Measurements from ENCODE around the gene KRTAP9-7. TPM values are rescaled to one million over a fixed set of nuclear protein-coding genes. Genes with fewer than 3 reads are reported as not detected.

Gene KRTAP9-7
- total RNA-seq, 5 donors from 2014 or later (not counting 1 experiment from before 2014, with no cell fraction given) = not detected

- WGBS (ENCODE audit: insufficient coverage) = 85% methylated on average over 11 of the region's 11 CpGs
- no peaks in the 10 kb centered on the region for H3K27me3 Mint-ChIP-seq
- CTCF ChIA-PET = interaction anchor here in 1 of 2 donors (0.6 kb wide), 1 partner anchor 49 kb away, joined by 6 read pairs; no protein-coding TSS in a partner anchor
- Histone ChIP-seq H3K4me3 (ENCODE audit: control insufficient read depth in 1 of 2, extremely low read depth in 1 of 2, low read length in 1 of 2) (no peak within 1 kb of the TSS), H3K27ac (ENCODE audit: low read length) (no peak within 1 kb of the TSS), H3K9me3 (no peaks in the 10 kb centered on the region), H3K36me3 (ENCODE audit: control insufficient read depth in 2 of 2, extremely low read depth in 1 of 2, insufficient read depth in 1 of 2, low read length in 1 of 2) (no peaks in the 10 kb centered on the region), H3K4me1 (ENCODE audit: control insufficient read depth in 1 of 2, extremely low read depth in 1 of 2, insufficient read depth in 2 of 2, low read length in 2 of 2) (peaks cover 3 to 14% of the 10 kb centered on the region in 2 experiments), H3K27me3 (replicated peaks in 1 of 2; ENCODE audit: control insufficient read depth in 2 of 2, extremely low read depth in 1 of 2, insufficient read depth in 2 of 2, low read length in 1 of 2) (peaks cover 0 to 7% of the 10 kb centered on the region in 2 experiments)
- DNase-seq (no peak), ATAC-seq (replicated peaks in 1 of 4) (no peak)
- peaks cover 3% of the 10 kb centered on the region for H3K36me3 Mint-ChIP-seq
- H3K27ac Mint-ChIP-seq = no peak within 1 kb of the TSS
- H3K4me1 Mint-ChIP-seq = peaks cover 24 to 34% (median 28%) of the 10 kb centered on the region in 3 donors
- POLR2A ChIA-PET = no interaction called here
- H3K9me3 Mint-ChIP-seq = peaks cover 5 to 9% (median 6%) of the 10 kb centered on the region in 3 donors
- no peak within 1 kb of the TSS for H3K4me3 Mint-ChIP-seq
These were observed 26.7 kb downstream of the KRTAP9-7 start, which contains the start of gene KRTAP29-1 for GRCh38 chr17:41301916-41302901. Gene KRTAP29-1 (minus strand): TSS chr17:41302851. CDS start chr17:41302851, 0 bp downstream.

GRCh38 chr17:41302981-41303380 lies 27.5 kb downstream of the KRTAP9-7 start:
- H3K27ac ChIP-seq (ENCODE audit: low read length) = no peak overlapping the region
- DNase-seq (no peak), ATAC-seq (replicated peaks in 1 of 4) (no peak)
- peaks cover 32 to 42% (median 36%) of the 10 kb centered on the region in 3 donors for H3K4me1 Mint-ChIP-seq
- H3K27me3 Mint-ChIP-seq = no peaks in the 10 kb centered on the region
- H3K27me3 ChIP-seq (replicated peaks in 1 of 2; ENCODE audit: control insufficient read depth in 2 of 2, extremely low read depth in 1 of 2, insufficient read depth in 2 of 2, low read length in 1 of 2) = peaks cover 0 to 7% of the 10 kb centered on the region in 2 experiments
- 93% methylated on average over 3 of the region's 4 CpGs for WGBS (ENCODE audit: insufficient coverage)
- CTCF ChIA-PET = no interaction called here
- no peaks in the 10 kb centered on the region for H3K36me3 ChIP-seq (ENCODE audit: control insufficient read depth in 2 of 2, extremely low read depth in 1 of 2, insufficient read depth in 1 of 2, low read length in 1 of 2)
- H3K4me3 ChIP-seq (ENCODE audit: control insufficient read depth in 1 of 2, extremely low read depth in 1 of 2, low read length in 1 of 2) = no peak overlapping the region
- no peak overlapping the region for H3K4me3 Mint-ChIP-seq
- POLR2A ChIA-PET = no interaction called here
- H3K4me1 ChIP-seq (ENCODE audit: control insufficient read depth in 1 of 2, extremely low read depth in 1 of 2, insufficient read depth in 2 of 2, low read length in 2 of 2) = peaks cover 10 to 22% of the 10 kb centered on the region in 2 experiments
- no peaks in the 10 kb centered on the region for H3K9me3 ChIP-seq
- H3K9me3 Mint-ChIP-seq = peaks cover 5 to 9% (median 6%) of the 10 kb centered on the region in 3 donors
- H3K27ac Mint-ChIP-seq = no peak overlapping the region
- H3K36me3 Mint-ChIP-seq = peaks cover 3% of the 10 kb centered on the region

DNA sequence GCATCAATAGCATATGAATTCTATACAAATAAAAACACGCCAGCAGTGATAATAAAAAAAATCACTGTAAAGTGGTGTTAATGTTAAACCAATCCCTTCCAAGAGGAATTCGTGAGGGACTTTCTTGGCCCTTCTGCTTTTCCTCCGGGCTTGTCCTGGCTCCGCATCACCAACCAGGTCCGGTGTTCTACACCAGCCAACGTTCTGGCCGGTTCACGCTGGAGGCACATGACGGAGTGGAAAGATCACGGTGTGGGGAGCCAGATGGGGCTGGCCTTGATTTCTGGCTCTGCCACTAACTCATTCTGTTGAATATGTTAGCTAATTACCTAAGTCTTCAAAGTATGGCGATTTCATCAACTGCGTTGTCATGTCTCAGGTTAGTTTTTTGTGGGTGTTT lies 28.6 kb downstream of the KRTAP9-7 start:
- Mint-ChIP-seq H3K36me3 (peaks cover 3% of the 10 kb centered on the region), H3K27me3 (no peaks in the 10 kb centered on the region), H3K27ac (no peak overlapping the region), H3K4me1 (peaks cover 43 to 53% (median 47%) of the 10 kb centered on the region in 3 donors), H3K9me3 (peaks cover 5 to 9% (median 6%) of the 10 kb centered on the region in 3 donors), H3K4me3 (no peak overlapping the region)
- H3K4me3 ChIP-seq (ENCODE audit: control insufficient read depth in 1 of 2, extremely low read depth in 1 of 2, low read length in 1 of 2) = no peak overlapping the region
- POLR2A ChIA-PET = no interaction called here
- CTCF ChIA-PET = no interaction called here
- no peaks in the 10 kb centered on the region for H3K36me3 ChIP-seq (ENCODE audit: control insufficient read depth in 2 of 2, extremely low read depth in 1 of 2, insufficient read depth in 1 of 2, low read length in 1 of 2)
- no peaks in the 10 kb centered on the region for H3K27me3 ChIP-seq (replicated peaks in 1 of 2; ENCODE audit: control insufficient read depth in 2 of 2, extremely low read depth in 1 of 2, insufficient read depth in 2 of 2, low read length in 1 of 2)
- ATAC-seq (replicated peaks in 1 of 4) (no peak), DNase-seq (no peak)
- WGBS (ENCODE audit: insufficient coverage) = 88% methylated on average over 9 of the region's 12 CpGs
- no peak overlapping the region for H3K27ac ChIP-seq (ENCODE audit: low read length)
- peaks cover 17 to 33% of the 10 kb centered on the region in 2 experiments for H3K4me1 ChIP-seq (ENCODE audit: control insufficient read depth in 1 of 2, extremely low read depth in 1 of 2, insufficient read depth in 2 of 2, low read length in 2 of 2)
- no peaks in the 10 kb centered on the region for H3K9me3 ChIP-seq

DNA sequence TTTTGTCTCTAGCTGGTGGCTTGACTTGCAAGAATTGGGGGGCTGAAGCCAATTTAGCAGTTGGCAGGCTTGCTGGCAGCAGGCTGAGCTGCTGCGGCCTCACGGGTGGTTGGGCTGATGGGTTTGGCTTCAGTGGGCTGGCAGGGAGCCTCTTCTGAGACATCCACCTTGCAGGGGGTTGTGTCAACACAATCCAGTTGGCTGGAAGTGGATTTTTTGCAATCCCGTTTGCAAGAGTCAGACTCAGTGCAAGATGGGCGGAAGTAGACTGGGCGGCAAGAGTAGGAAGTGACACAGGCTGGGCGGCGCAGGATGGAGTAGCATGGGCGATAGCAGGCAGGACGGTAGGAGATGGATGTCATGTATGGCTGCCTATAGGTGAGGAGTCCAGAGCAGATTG lies 32.1 kb downstream of the KRTAP9-7 start:
- ChIA-PET POLR2A (interaction anchor here (0.5 to 1.6 kb wide), 5 partner anchors 31 to 381 kb away, joined by 3 to 6 read pairs (median 5); no protein-coding TSS in a partner anchor), CTCF (interaction anchor here in 1 of 2 donors (0.6 to 1.7 kb wide), 2 partner anchors 14 to 43 kb away, joined by 3 to 21 read pairs; partner anchors contain the start of gene KRT33A)
- Histone ChIP-seq H3K9me3 (no peaks in the 10 kb centered on the region), H3K4me3 (ENCODE audit: control insufficient read depth in 1 of 2, extremely low read depth in 1 of 2, low read length in 1 of 2) (no peak overlapping the region), H3K36me3 (ENCODE audit: control insufficient read depth in 2 of 2, extremely low read depth in 1 of 2, insufficient read depth in 1 of 2, low read length in 1 of 2) (no peaks in the 10 kb centered on the region), H3K27ac (ENCODE audit: low read length) (peak overlapping the region; percentile 87), H3K27me3 (replicated peaks in 1 of 2; ENCODE audit: control insufficient read depth in 2 of 2, extremely low read depth in 1 of 2, insufficient read depth in 2 of 2, low read length in 1 of 2) (no peaks in the 10 kb centered on the region), H3K4me1 (ENCODE audit: control insufficient read depth in 1 of 2, extremely low read depth in 1 of 2, insufficient read depth in 2 of 2, low read length in 2 of 2) (peaks cover 28 to 50% of the 10 kb centered on the region in 2 experiments)
- Mint-ChIP-seq H3K27ac (peak overlapping the region; percentile 98), H3K27me3 (no peaks in the 10 kb centered on the region), H3K4me1 (peaks cover 61 to 71% (median 64%) of the 10 kb centered on the region in 3 donors), H3K9me3 (peaks cover 0 to 6% (median 0%) of the 10 kb centered on the region in 3 donors), H3K36me3 (peaks cover 4% of the 10 kb centered on the region), H3K4me3 (peak overlapping the region; percentile 8 to 77 (median 71))
- ATAC-seq (replicated peaks in 1 of 4) (no peak), DNase-seq (peak in 1 of 35 experiments; percentile 24)
- WGBS (ENCODE audit: insufficient coverage) = 93% methylated on average over 9 of the region's 9 CpGs

- 2% methylated on average over 10 of the region's 10 CpGs for WGBS (ENCODE audit: insufficient coverage)
- ATAC-seq (replicated peaks in 1 of 4) (peak; percentile 85 to 88 (median 86)), DNase-seq (peak; percentile 67 to 97 (median 86))
- peaks cover 28 to 50% of the 10 kb centered on the region in 2 experiments for H3K4me1 ChIP-seq (ENCODE audit: control insufficient read depth in 1 of 2, extremely low read depth in 1 of 2, insufficient read depth in 2 of 2, low read length in 2 of 2)
- peak overlapping the region; percentile 98 for H3K27ac Mint-ChIP-seq
- H3K4me3 Mint-ChIP-seq = peak overlapping the region; percentile 55 to 77 (median 71)
- no peaks in the 10 kb centered on the region for H3K27me3 ChIP-seq (replicated peaks in 1 of 2; ENCODE audit: control insufficient read depth in 2 of 2, extremely low read depth in 1 of 2, insufficient read depth in 2 of 2, low read length in 1 of 2)
- H3K36me3 Mint-ChIP-seq = peaks cover 4% of the 10 kb centered on the region
- no peaks in the 10 kb centered on the region for H3K36me3 ChIP-seq (ENCODE audit: control insufficient read depth in 2 of 2, extremely low read depth in 1 of 2, insufficient read depth in 1 of 2, low read length in 1 of 2)
- peaks cover 0 to 6% (median 0%) of the 10 kb centered on the region in 3 donors for H3K9me3 Mint-ChIP-seq
- no peaks in the 10 kb centered on the region for H3K27me3 Mint-ChIP-seq
- H3K27ac ChIP-seq (ENCODE audit: low read length) = peak overlapping the region; percentile 87
- POLR2A ChIA-PET = interaction anchor here (0.5 to 1.6 kb wide), 7 partner anchors 14 to 381 kb away, joined by 3 to 6 read pairs (median 4); no protein-coding TSS in a partner anchor
- CTCF ChIA-PET = interaction anchor here in 1 of 2 donors (0.6 to 1.7 kb wide), 4 partner anchors 14 to 240 kb away, joined by 3 to 21 read pairs (median 4); partner anchors contain the start of gene KRT33A
- no peaks in the 10 kb centered on the region for H3K9me3 ChIP-seq
- H3K4me1 Mint-ChIP-seq = peaks cover 61 to 71% (median 64%) of the 10 kb centered on the region in 3 donors
- peak overlapping the region; percentile 30 to 35 for H3K4me3 ChIP-seq (ENCODE audit: control insufficient read depth in 1 of 2, extremely low read depth in 1 of 2, low read length in 1 of 2)
These were observed 32.9 kb downstream of the KRTAP9-7 start for GRCh38 chr17:41308251-41308917.
